Caco-2 (cell line): ENCODE results near the gene WFDC10A. TPM values are rescaled to one million over a fixed set of nuclear protein-coding genes. Genes with fewer than 3 reads are reported as not detected.

ENCODE experiments used
- BruUV-seq: library from RNA; stranded (reverse); fragments of 400-500 nt; replicated peaks from 2 replicates; lab custom pipeline; 2021; lab: Mats Ljungman, UMichigan
- CTCF ChIA-PET: fragments of 300-600 bp; sonication (Branson Sonifier 250); formaldehyde crosslinking; loops from one replicate; lab custom pipeline; 2022; ENCODE audit warnings: antibody characterized with exemption; lab: Charles Lee
- POLR2A ChIA-PET: fragments of 300-600 bp; sonication (Branson Sonifier 250); formaldehyde crosslinking; loops from one replicate; lab custom pipeline; 2022; ENCODE audit warnings: antibody characterized with exemption; lab: Charles Lee
- DNase-seq, 2 experiments: peaks; one replicate each; pipeline versions ENCODE4 v3.0.0 to v3.0.0-alpha.2; 2020 to 2022
- H3K27me3 ChIP-seq: replicated peaks from 2 replicates; pipeline ENCODE4 v1.6.0; 2011; ENCODE audit warnings: low read length; ENCODE audit not compliant: control insufficient read depth, insufficient read depth
- H3K36me3 ChIP-seq: 2 replicates; pipeline ENCODE4 v1.5.1; 2011; ENCODE audit warnings: low read length; ENCODE audit not compliant: control insufficient read depth, insufficient read depth
- H3K4me1 ChIP-seq: fragments of 250-450 bp; sonication (Bioruptor Pico); 2 replicates; pipeline ENCODE4 v1.5.1; 2020; ENCODE audit warnings: mild to moderate bottlenecking
- H3K4me3 ChIP-seq: 2 replicates; pipeline ENCODE4 v1.5.1; 2011; ENCODE audit warnings: low read depth, mild to moderate bottlenecking, control low read depth, low read length
- H3K9me3 ChIP-seq: fragments of 250-450 bp; sonication (Bioruptor Pico); 2 replicates; pipeline ENCODE4 v1.5.1; 2020; ENCODE audit warnings: mild to moderate bottlenecking, moderate library complexity
- H3K27ac Mint-ChIP-seq: one replicate; pipeline ENCODE4 v1.8.0; 2022; ENCODE audit warnings: mixed read lengths; ENCODE audit not compliant: unreplicated experiment
- H3K27me3 Mint-ChIP-seq: one replicate; pipeline ENCODE4 v1.8.0; 2022; ENCODE audit warnings: mixed read lengths; ENCODE audit not compliant: insufficient read depth, unreplicated experiment
- H3K36me3 Mint-ChIP-seq: one replicate; pipeline ENCODE4 v1.8.0; 2022; ENCODE audit warnings: mild to moderate bottlenecking, mixed read lengths; ENCODE audit not compliant: insufficient read depth, unreplicated experiment
- H3K4me1 Mint-ChIP-seq: one replicate; pipeline ENCODE4 v1.8.0; 2022; ENCODE audit warnings: low read depth, mixed read lengths; ENCODE audit not compliant: unreplicated experiment
- H3K4me3 Mint-ChIP-seq: one replicate; pipeline ENCODE4 v1.8.0; 2022; ENCODE audit warnings: mild to moderate bottlenecking, moderate library complexity, mixed read lengths; ENCODE audit not compliant: unreplicated experiment
- H3K9me3 Mint-ChIP-seq: one replicate; pipeline ENCODE4 v1.8.0; 2022; ENCODE audit warnings: mixed read lengths; ENCODE audit not compliant: unreplicated experiment
- CTCF ChIP-seq, 2 experiments: fragments of 200-600 bp in 1 of 2; IDR thresholded peaks; 1 replicate in 1 of 2; 2 replicates in 1 of 2; pipeline versions ENCODE4 v1.5.1 to v1.8.0; 2011 to 2022; ENCODE audit warnings: antibody characterized with exemption in 1 of 2, control low read depth in 1 of 2, inconsistent platforms in 1 of 2, low read depth in 1 of 2, low read length in 1 of 2, mild to moderate bottlenecking in 1 of 2, moderate library complexity in 1 of 2; ENCODE audit not compliant: insufficient read depth in 1 of 2, severe bottlenecking in 1 of 2, unreplicated experiment in 1 of 2
- intact Hi-C: fragments of 100-400 bp; cut with micrococcal nuclease; formaldehyde crosslinking; loops from one replicate; pipeline ENCODE4 v1.10.0; 2022; ENCODE audit not compliant: unreplicated experiment
- total RNA-seq: library from RNA; stranded (reverse); gene quantifications from 2 replicates; pipeline ENCODE4 v1.2.3, GENCODE V29; 2022

The WFDC10A gene
- total RNA-seq, 1 experiment from 2014 or later, result not detected

GRCh38 chr20:45630371-45630770, 832 bp downstream of the WFDC10A start:
- Histone ChIP-seq H3K4me3 (no peak overlapping the region), H3K9me3 (no peaks in the 10 kb centered on the region), H3K4me1 (no peaks in the 10 kb centered on the region), H3K27me3 (no peaks in the 10 kb centered on the region), H3K36me3 (no peaks in the 10 kb centered on the region)
- ChIA-PET CTCF (interaction anchor here (1.0 to 4.4 kb wide), 6 partner anchors 13 to 303 kb away, joined by 3 to 112 read pairs (median 4); no protein-coding TSS in a partner anchor), POLR2A (no interaction called here)
- H3K36me3 Mint-ChIP-seq, result no peaks in the 10 kb centered on the region
- intact Hi-C loops, result no loop called here
- DNase-seq, result no peak
- no peaks in the 10 kb centered on the region for H3K4me1 Mint-ChIP-seq
- H3K27me3 Mint-ChIP-seq, result peaks cover 12% of the 10 kb centered on the region
- no TSS peak for BruUV-seq
- TF ChIP-seq CTCF (IDR thresholded peaks at IDR 0.05; ENCODE audit: insufficient read depth in 1 of 2, low read depth in 1 of 2, low read length in 1 of 2, severe bottlenecking in 1 of 2, unreplicated experiment in 1 of 2), result no peak
- no peaks in the 10 kb centered on the region for H3K9me3 Mint-ChIP-seq
- no peak overlapping the region for H3K27ac Mint-ChIP-seq
- no peak overlapping the region for H3K4me3 Mint-ChIP-seq

DNA sequence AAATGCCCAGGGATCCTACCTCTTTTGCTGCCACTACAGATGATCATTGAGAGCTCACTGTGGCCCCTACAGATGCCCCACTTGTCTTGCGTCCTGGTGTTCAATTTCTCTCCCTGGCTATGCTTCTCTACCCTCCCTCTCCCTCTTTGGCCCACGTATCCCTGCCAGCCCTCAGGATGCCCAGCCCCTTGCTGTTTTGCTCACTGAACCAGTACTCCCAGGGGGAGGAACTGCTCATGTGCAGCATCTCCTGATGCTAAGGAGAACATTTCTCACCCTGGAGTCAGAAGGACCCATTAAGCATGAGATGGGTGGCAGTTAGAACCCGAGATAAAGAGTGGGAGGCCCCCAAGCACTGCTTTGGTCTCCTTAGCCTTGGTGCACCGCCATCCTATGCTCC, 1.6 kb downstream of the WFDC10A start, which contains the start of gene WFDC9:
Gene WFDC9, minus strand, starts transcription at position 101 of the 400 bp plus-strand sequence. CDS start 21,103 bp downstream, outside the sequence.
- no peaks in the 10 kb centered on the region for H3K36me3 Mint-ChIP-seq

GRCh38 chr20:45636513-45636912, 7.0 kb downstream of the WFDC10A start:
- no peaks in the 10 kb centered on the region for H3K36me3 Mint-ChIP-seq
- Histone ChIP-seq H3K4me1 (no peaks in the 10 kb centered on the region), H3K27me3 (0 out of 2 replicates have a peak, but pooled peaks cover 1% of the 10 kb centered on the region), H3K9me3 (no peaks in the 10 kb centered on the region), H3K36me3 (no peaks in the 10 kb centered on the region), H3K4me3 (no peak overlapping the region)
- no TSS peak for BruUV-seq
- TF ChIP-seq CTCF (IDR thresholded peaks at IDR 0.05; ENCODE audit: insufficient read depth in 1 of 2, low read depth in 1 of 2, low read length in 1 of 2, severe bottlenecking in 1 of 2, unreplicated experiment in 1 of 2), result no peak
- intact Hi-C loops, result no loop called here
- DNase-seq, result no peak
- no peak overlapping the region for H3K4me3 Mint-ChIP-seq
- ChIA-PET POLR2A (no interaction called here), CTCF (interaction anchor here (1.0 kb wide), 1 partner anchor 134 kb away, joined by 3 read pairs; no protein-coding TSS in a partner anchor)
- no peak overlapping the region for H3K27ac Mint-ChIP-seq
- H3K9me3 Mint-ChIP-seq, result no peaks in the 10 kb centered on the region
- H3K4me1 Mint-ChIP-seq, result no peaks in the 10 kb centered on the region
- peaks cover 22% of the 10 kb centered on the region for H3K27me3 Mint-ChIP-seq

More for the DNA sequence above, 1.6 kb downstream of the WFDC10A start, which contains the start of gene WFDC9:
- Mint-ChIP-seq H3K4me1 (no peaks in the 10 kb centered on the region), H3K9me3 (no peaks in the 10 kb centered on the region), H3K4me3 (no peak within 1 kb of the TSS), H3K27ac (no peak within 1 kb of the TSS), H3K27me3 (peaks cover 12% of the 10 kb centered on the region)
- no peaks in the 10 kb centered on the region for H3K4me1 ChIP-seq
- H3K9me3 ChIP-seq, result no peaks in the 10 kb centered on the region
- no peaks in the 10 kb centered on the region for H3K36me3 ChIP-seq
- BruUV-seq, result no TSS peak
- CTCF ChIA-PET, result interaction anchor here (1.8 to 4.4 kb wide), 2 partner anchors 12 to 139 kb away, joined by 8 to 112 read pairs; no protein-coding TSS in a partner anchor
- H3K27me3 ChIP-seq, result no peaks in the 10 kb centered on the region
- TF ChIP-seq CTCF (IDR thresholded peaks at IDR 0.05; ENCODE audit: insufficient read depth in 1 of 2, low read depth in 1 of 2, low read length in 1 of 2, severe bottlenecking in 1 of 2, unreplicated experiment in 1 of 2), result no peak
- no peak within 1 kb of the TSS for H3K4me3 ChIP-seq
- POLR2A ChIA-PET, result no interaction called here
- no peak for DNase-seq
- intact Hi-C loops, result no loop called here
